A172 (cell line): Measurements from ENCODE around the gene AKR1A1. TPM values are rescaled to one million over a fixed set of nuclear protein-coding genes. Genes with fewer than 3 reads are reported as not detected.
A peak's percentile ranks its signal among the peaks of the same experiment; 100 is the strongest.
"Not testable (repeated sequence)": the region's sequence is repeated elsewhere in the genome, so short reads cannot be mapped to it uniquely, and the experiment has no call there.

Experiments used
- DNase-seq: peaks from one replicate; pipeline ENCODE4 v3.0.0-alpha.2; 2015; ENCODE audit warnings: low spot score
- total RNA-seq: library from RNA; depleted of rRNA; stranded (reverse); fragments of >200 nt; shearing (Covaris generic); gene quantifications from 2 replicates; pipeline ENCODE4 v1.2.3, GENCODE V29; 2014

AKR1A1 gene
- total RNA-seq, 1 experiment from 2014 or later: 99.4 TPM

DNA sequence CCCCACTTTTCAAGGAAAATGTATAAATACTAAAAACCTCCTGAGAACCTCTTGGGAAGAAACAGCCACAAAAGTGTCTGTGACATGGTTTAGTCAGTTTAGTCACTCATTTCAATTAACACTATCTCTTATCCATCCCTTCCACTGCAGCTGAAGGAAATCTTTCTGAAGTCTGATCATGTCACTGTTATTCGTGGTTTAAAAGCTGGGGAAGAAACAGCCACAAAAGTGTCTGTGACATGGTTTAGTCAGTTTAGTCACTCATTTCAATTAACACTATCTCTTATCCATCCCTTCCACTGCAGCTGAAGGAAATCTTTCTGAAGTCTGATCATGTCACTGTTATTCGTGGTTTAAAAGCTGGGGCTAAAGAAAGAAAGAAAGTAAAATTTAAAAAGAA is 27.1 kb upstream of the AKR1A1 start:
- DNase-seq: not testable (repeated sequence)

DNA sequence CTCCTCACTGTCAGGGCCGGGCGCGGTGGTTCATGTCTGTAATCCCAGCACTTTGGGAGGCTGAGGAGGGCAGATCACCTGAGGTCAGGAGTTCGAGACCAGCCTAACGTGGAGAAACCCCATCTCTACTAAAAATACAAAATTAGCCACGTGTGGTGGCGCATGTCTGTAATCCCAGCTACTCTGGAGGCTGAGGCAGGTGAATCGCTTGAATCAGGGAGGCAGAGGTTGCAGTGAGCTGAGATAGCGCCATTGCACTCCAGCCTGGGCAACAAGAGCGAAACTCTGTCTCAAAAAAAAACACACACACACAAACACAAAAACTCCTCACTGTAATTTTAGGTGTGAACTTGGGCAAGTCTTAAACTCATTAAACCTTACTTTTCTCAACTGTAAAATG is 26.7 kb upstream of the AKR1A1 start:
- DNase-seq: not testable (repeated sequence)

DNA sequence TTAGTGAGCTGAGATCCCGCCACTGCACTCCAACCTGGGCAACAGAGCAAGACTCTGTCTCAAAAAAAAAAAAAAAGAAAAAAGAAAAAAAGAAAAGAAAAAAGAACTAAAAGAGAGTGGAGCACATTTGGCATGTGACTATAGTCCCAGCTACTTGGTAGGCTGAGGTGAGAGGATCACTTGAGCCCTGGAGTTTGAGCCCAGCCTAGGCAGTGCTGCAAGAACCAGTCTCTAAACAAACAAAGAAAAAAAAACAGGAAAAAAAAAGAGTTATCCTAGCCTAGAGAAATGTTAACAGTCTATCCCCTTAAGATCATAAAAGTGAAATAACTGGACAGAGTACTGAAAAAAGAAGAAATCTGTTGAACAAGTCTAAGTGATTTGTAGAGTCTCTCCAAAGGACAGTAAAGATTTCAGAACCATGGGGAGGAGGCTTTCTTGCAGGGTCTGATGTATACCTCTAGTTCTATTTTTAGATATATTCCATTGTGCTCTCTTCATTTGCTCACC is 24.4 kb upstream of the AKR1A1 start:
- no peak for DNase-seq

DNA sequence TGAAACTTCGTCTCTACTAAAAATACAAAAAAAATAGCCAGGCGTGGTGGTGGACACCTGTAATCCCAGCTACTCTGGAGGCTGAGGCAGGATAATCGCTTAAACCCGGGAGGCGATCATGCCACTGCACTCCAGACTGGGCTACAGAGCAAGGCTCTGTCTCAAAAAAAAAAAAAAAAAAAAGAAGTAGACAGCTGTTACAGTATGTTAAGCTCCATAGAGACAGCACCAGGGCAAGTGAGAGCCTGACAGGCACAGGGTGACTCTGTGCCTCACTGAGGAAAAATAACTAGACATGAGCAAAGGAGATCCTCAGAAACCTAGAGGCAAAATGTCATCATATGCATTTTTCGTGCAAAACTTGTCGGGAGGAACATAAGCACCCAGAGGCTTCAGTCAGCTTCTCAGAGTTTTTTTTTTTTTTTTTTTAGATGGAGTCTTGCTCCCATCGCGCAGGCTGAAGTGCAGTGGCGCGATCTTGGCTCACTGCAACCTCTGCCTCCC is 19.9 kb upstream of the AKR1A1 start:
- DNase-seq: no peak

DNA sequence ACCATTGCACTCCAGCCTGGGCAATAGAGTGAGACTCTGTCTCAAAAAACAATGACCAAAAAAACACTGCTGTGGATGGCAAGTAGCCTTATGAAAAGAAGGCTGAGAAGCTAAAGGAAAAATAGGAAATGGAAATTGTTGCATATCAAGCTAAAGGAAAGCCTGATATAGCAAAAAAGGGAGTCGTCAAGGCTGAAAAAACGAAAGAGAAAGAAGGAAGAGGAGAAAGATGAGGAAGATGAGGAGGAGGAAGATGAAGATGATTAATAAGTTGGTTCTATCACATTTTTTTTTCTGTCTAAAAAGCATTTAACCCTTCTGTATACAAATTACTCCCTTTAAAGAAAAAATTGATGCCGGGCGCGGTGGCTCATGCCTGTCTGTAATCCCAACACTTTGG is 18.8 kb upstream of the AKR1A1 start:
- DNase-seq: no peak

DNA sequence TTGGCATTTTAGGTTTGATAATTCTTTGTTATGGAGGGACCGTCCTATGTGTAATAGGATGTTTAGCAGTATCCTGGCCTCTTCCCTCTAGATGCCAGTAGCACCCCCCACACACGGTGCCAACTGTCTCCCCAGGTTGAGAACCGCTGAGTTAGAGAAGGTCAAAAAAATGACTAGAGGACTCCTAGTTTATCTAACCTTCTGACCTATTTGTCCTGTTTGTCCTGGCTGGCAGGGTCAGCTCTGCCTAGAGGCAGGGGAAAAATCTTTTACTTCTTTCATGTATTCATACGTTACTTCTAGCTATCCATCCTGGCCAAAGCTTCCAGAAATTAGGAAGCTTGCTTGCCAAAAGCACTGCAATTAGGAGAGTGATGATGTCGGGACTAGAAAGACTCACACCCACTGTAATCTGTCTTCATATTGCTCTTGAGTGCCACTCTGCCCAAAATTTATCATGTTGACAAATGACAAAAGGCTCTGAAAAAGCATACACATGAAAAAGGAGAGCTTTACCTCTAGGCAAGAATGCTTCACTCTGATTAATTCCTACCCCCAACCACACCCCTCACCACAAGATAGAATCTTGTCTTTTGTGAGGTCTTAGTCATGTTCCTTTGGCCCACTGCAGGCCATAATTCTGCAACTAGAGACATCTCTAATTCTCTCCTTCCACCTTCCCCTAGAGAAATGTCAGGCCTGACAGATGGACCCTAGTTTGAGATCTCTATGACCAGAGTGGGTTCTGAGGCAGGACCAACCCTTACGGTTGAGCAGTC is 14.4 kb upstream of the AKR1A1 start:
- no peak for DNase-seq

DNA sequence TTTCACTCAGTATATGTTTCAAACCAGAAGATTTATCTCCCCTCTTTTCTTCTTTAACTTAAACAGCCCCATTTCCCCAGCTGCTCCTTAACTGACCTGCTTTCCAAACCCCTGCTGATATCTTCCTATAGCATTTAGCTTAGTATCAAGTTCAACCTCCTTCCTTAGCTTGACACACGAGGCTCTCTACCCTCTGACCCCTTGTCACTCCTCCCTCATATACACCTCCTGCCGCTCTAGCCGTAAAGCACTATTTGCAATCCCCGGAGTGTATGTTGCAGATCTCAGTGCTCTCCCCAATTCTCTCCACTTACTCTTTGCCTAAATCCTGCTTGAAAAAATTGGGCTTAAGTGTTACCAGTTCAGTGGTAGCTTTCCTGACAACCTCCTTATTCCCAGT is 13.7 kb upstream of the AKR1A1 start:
- DNase-seq: no peak

DNA sequence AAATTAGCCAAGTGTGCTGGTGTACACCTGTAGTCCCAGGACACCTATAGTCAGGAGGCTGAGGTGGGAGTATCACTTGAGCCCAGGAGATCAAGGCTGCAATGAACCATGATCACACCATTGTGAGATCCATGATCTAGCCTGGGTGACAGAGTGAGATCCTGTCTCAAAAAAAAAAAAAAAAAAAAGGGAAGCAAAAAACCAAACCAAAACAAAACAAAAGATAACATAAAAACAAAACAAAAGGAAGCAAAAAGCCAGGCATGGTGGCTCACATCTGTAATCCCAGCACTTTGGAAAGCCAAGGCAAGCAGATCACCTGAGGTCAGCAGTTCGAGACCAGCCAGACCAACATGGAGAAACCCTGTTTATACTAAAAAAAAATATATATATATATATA is 9.4 kb upstream of the AKR1A1 start:
- no peak for DNase-seq

DNA sequence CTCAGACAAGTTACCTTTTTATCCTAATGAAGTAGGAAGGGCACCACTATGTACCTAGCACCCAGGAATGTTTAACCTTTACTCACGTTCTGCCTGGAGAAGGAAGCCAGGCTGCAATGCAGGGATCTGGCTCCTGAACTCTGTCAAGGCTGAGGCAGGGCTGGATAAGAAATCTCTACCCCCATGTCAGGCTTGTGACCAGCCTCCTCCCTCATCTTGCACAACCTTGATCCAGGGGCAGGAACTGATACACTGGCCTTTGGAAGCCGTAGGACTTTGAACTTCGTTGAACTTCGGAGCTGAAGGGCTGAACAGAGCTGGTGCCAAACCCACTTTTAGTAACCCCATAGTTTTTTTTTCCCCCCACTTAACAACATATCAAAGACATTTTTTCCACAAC is 8.0 kb upstream of the AKR1A1 start:
- no peak for DNase-seq

DNA sequence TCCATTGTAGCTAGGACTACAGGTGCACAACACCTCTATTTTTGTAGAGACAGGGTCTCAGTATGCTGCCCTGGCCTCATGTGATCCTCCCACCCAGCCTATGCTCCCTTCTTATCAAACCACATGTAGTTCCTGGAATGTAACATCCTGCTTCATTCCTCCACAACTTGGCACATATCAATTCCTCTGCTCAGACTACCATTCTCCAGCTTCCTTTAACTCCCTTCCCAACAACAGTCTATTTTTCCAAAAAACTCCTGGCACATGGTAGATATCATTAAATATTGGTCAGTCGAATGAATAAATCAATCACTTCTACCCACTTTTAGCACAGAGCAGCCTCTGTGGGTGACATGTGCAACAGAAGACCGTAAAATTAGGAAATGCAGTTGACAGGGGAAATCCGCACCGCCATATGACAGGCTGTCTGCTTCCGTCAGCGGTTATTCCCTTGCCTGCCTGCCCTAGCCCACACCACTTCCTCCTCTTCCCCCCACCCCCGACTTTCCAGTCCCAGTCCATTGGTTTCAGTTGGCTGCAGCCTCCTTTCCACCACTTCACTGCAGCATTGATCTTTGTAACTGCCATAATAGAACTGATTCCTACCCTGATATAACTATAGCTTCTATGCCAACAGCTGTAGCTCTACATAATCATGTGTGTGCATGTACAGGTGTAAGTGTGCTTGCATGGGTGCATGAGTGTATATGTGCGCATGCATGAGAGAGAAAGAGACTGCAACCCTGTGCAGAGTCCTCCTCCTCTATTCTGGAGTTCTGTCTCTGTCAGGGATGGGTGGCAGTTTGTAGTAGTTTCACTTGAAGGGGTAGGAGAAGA is 6.8 kb upstream of the AKR1A1 start:
- DNase-seq: peak; percentile 62

DNA sequence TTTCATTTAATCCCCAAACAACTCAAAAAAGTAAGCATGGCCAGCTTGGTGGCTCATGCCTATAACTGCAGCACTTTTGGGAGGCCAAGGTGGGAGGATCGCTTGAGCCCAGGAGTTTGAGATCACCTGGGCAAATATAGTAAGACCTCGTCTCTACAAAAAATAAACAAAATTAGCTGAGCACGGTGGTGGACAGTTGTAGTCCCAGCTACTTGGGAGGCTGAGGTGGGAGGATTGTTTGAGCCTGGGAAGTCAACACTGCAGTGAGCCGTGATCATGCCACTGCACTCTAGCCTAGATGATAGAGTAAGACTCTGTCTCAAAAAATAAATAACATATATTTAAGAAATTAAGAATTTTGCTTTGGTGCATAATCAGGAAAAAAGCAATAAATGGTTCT is 6.1 kb upstream of the AKR1A1 start:
- DNase-seq: no peak

DNA sequence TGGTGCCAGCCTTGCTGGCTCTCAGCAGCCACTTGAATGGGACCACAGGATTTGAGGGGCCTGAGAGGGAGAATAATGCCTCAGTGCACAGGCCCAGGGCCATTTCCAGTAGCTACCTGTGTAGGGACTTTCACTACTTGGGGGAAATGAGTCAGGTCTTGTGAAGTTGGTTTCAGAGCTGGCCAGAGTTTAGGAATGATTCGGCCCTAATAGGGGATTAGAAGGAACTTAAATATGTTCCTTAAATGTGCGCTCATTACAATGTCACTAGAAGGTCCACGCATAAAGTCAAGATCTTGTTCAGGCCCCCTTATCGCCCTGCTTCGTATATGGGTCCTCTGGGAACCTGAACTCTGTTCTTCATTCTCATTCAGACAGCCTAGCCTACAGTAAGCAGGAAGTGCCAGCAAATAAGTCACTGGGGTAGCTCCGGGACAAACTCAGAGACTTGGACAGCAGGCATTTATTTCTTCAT is 5.6 kb upstream of the AKR1A1 start:
- no peak for DNase-seq

DNA sequence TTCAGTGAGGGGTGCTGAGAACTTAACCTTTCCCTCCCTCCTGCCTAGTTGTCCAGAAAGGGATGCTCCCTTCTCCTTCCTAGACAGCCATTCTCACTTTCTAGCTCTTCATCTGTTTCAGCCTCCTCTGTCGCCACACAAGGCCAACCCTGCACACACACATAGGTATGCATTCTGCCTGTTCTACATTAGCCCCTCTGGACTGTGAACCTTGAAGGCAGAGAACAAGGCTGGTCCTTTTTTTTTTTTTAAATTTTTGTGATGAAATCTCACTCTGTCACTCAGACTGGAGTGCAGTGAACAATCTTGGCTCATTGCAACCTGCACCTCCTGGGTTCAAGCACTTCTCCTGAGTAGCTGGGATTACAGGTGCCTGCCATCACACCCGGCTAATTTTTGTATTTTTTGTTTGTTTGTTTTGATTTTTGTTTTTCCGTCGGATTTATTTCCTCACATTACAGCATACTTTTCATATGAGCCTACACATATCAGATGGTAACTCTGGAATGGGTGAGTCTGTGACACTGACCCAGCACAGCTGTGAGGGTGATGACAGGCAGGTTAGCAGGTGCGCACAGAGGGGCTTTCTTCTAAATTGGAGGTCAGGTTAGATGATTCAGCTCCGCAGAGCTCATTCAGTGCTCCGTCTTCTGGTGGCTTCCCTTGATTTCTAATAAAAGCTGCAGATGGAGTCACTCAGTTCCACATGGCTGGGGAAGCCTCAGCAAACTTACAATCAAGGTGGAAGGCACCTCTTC is 4.9 kb upstream of the AKR1A1 start:
- DNase-seq: no peak

DNA sequence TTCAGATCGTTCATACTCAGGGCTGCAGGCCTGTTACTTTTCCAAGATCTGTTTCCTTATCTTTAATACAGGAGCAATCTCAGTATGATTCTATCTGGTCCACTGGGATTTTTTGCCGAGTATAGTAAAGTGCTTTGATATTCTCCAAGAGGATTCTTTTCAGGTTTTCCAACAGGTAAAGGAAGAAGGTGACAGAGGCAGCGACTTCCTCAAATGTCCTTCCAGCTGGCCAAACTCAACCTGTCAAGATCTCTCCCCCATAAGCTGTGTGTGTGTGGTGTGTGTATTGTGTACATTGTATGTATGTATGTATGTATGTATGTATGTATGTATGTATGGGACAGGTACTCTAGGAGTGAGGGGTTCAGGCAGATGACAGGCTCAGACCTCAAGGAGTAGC is 1.1 kb downstream of the AKR1A1 start:
- no peak for DNase-seq

DNA sequence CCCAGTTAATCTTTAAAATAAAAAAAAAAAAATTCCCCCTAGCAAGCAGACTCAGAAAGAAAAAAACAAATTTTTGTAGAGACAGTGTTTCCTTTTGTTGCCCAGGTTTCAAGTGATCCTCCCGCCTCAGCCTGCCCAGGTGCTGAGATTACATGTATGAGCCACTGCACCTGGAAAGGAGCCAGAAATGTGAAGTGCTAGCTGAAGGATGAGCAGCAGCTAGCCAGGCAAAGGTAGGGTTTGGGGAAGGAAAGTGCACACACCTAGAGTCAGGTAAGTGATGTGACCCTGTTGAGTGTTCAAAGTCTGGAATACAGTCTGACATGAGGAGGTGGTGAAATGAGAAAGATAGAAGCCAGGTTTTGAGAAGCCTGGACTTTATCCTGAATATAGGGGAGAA is 1.7 kb downstream of the AKR1A1 start:
- no peak for DNase-seq

DNA sequence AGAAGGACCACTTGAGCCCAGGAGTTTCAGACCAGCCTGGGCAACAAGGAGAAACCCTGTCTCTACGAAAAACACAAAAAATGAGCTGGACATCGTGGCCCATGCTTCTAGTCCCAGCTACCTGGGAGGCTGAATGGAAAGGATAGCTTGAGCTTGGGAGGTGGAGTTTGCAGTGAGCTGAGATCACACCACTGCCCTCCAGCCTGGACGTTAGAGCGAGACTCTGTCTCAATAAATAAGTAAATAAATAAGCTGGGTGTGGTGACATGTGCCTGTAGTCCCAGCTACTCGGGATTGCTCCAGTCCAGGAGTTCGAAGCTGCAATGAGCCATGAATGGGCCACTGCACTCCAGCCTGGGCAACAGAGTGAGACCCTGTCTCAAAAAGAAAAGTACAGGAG is 3.6 kb downstream of the AKR1A1 start:
- no peak for DNase-seq

DNA sequence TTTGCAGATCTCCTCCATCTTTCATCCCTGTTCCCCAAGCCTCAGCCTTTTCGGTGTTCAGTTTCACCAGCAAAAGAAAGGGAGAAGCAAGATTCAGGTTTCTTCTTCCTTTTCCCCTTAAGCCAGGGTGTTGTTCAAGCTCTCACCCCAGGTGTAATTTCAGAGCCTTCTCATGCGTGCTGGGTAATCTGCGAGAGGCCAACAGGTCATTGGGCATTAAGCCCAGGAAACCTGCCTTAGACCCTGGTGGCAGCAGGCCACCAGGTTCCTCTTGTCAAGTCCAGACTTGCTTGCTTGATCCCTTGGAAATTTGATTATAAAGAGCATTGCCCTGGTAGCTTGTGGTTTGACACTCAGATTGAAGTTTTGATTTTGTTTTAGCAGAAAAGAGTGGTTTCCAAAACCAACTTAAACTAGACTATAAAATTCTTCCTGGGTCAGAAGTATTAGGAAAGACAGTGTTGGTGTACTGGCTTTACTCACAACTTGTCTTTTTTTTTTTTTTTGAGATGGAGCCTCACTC is 6.9 kb downstream of the AKR1A1 start:
- DNase-seq: no peak

DNA sequence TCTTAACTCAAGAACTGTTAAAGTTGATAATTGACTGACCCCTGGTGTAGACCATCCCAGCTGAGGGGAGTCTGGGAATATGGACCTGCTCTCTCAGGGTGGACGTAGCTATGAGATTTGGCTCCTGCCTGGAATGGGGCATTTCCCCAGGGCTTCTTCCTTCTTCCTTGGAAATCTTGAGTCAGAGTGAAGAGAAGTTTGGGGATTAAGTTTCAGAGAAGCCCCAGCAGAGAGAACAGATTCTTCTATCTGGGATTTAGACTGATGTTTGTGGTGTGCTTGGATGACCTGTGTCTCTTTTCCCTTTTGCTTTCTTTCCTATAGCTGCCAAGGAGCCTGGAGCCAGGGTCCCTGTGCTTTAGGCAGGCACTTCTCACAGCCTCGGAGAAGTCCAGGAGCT is 13.2 kb downstream of the AKR1A1 start:
- no peak for DNase-seq

DNA sequence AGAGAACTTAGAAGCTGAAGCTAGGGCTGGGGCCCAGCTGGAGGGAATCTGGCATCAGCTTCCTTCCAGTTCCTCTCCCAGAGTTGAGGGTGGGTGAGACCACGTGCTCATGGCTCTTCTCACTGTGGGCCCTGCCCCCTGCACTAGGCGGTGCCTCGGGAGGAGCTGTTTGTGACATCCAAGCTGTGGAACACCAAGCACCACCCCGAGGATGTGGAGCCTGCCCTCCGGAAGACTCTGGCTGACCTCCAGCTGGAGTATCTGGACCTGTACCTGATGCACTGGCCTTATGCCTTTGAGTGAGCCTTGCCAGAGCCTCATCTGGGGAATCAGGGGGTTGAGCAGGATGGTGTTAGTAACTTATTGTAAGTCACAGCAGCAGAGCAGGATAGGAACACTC is 16.1 kb downstream of the AKR1A1 start:
- no peak for DNase-seq

DNA sequence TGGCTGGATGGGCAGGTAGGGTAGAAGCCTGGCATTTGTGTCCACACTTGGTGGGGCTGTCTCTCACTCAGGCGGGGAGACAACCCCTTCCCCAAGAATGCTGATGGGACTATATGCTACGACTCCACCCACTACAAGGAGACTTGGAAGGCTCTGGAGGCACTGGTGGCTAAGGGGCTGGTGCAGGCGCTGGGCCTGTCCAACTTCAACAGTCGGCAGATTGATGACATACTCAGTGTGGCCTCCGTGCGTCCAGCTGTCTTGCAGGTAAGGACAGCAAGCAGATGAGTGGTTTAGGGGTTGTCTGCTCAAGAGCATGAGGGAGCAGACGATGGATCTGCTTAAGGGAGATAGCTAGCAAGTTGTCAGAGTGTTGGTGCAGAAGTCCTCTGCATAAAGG is 17.3 kb downstream of the AKR1A1 start:
- no peak for DNase-seq

DNA sequence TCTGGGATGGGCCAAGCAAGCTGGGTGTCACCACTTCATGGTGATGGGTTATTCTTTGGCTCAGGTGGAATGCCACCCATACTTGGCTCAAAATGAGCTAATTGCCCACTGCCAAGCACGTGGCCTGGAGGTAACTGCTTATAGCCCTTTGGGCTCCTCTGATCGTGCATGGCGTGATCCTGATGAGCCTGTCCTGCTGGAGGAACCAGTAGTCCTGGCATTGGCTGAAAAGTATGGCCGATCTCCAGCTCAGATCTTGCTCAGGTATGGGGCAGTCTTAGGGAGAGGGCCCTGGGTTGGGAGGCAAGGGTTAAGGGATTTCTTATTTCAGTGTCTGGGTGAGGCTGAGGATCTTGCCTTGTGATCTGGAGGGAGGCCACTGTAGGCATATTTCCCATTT is 17.8 kb downstream of the AKR1A1 start:
- DNase-seq: no peak

DNA sequence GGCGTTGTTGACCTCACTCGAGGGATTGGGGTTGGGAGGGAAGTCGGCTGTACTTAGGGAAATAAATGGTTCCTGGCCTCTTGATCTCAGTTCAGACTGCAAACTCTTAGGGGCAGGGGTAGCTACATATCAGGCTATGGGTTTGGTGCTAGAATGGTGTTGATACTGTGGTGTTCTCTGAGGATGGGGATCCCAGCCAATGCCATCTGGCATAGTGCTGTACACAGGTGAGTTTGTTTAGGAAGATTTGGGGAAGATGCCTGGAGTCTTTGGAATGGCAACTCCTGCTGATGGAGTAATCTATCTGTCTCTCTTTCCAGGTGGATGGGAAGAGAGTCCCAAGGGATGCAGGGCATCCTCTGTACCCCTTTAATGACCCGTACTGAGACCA is 18.9 kb downstream of the AKR1A1 start:
- no peak for DNase-seq
